ENCODE data around the gene TTLL4.

Gene TTLL4

GRCh38 chr2:218786133-218786532 is 75.5 kb downstream of the TTLL4 start:
- no peak for DNase-seq

- DNase-seq = no peak
Measured at GRCh38 chr2:218788529-218789255, 78.1 kb downstream of the TTLL4 start.

- DNase-seq = no peak
Measured at GRCh38 chr2:218792433-218792832, 81.8 kb downstream of the TTLL4 start.

- no peak for DNase-seq
Measured at GRCh38 chr2:218796691-218797090, 86.1 kb downstream of the TTLL4 start.

DNA sequence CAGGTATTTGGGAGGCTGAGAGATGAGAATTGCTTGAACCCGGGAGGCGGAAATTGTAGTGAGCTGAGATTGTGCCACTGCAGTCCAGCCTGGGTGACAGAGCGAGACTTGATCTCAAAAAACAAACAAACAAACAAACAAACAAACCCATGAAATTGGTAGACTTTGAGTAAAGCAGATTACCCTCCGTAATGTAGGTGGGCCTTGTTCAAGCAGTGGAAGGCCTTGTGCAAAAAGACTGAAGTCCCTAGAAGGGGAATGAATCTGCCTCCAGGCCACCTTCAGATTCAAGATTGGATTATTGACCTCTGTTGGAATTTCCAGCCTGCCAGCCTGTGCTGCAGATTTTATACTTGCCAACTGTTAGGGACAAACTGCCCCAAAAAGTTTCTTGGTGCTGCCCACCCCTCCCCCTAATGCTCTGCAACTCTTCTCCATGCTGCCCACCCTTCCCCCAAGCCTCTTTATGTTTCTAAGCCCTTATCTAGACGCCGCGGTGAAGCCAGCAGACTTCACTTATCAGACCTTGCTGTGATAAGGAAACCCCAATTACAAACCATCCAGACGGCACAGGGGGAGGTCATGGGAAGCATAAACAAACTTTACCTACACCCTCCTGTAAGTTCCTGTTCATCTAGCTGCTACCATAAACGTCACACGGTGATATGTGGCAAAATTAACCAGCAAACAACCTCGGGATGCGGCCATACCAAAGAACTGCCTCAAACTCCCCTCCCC is 88.3 kb downstream of the TTLL4 start:
- no peak for DNase-seq

DNA sequence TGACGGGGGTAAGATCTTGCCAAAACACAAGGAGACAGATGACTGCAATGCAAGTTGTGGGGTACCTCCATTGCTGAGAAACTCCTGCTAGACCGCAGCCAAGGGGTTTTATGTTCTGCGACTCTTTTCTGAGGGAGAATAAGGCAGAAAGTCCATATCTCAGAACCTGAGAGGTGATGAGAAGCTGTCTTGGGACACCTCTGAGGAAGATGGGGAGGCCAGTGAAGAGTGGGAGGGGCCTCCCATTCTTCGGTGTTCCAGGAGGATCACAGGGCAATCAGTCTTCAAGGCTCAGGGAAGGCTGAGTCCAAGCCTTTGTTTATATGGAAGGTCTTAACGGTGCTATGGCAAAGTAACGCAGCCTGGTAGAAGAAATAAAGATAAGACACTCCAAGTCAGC is 89.4 kb downstream of the TTLL4 start:
- DNase-seq = no peak

GRCh38 chr2:218802386-218802994 is 91.9 kb downstream of the TTLL4 start:
- DNase-seq = no peak

- no peak for DNase-seq
Measured at GRCh38 chr2:218804817-218805216, 94.2 kb downstream of the TTLL4 start.
